K562 (cell line): Measurements from ENCODE around the gene BTBD1. TPM values are rescaled to one million over a fixed set of nuclear protein-coding genes. Genes with fewer than 3 reads are reported as not detected.

ENCODE experiments used
- CREM ChIP-seq: IDR thresholded peaks from 2 replicates; pipeline ENCODE4 v1.6.1; 2014; ENCODE audit warnings: antibody characterized with exemption, low read depth
- GABPA ChIP-seq: fragments of 200-800 bp; sonication (Bioruptor generic); conservative IDR thresholded peaks from 2 replicates; pipeline ENCODE4 v1.6.1; 2016; ENCODE audit warnings: low read depth, missing genetic modification characterization, missing compliant biosample characterization
- MBD2 ChIP-seq: sonication (generic); IDR thresholded peaks from 2 replicates; pipeline ENCODE4 v1.6.1; 2016; ENCODE audit warnings: low read depth, borderline replicate concordance
- MYNN ChIP-seq, 2 experiments: sonication (generic); formaldehyde crosslinking in 1 of 2; IDR thresholded peaks; 2 replicates each; pipeline versions ENCODE4 v1.5.0 to v1.6.1; 2016 to 2020; ENCODE audit warnings: antibody characterized with exemption in 1 of 2, missing genetic modification reagents in 1 of 2
- NFIX ChIP-seq: fragments of 250-450 bp; sonication (Bioruptor Pico); IDR thresholded peaks from 2 replicates; pipeline ENCODE4 v1.4.0; 2020; ENCODE audit warnings: low read depth, mild to moderate bottlenecking, moderate library complexity
- NRF1 ChIP-seq, 2 experiments: fragments of 450-650 bp; IDR thresholded peaks in 1 of 2; conservative IDR thresholded peaks in 1 of 2; 2 replicates each; pipeline ENCODE4 v1.6.1; 2014; ENCODE audit warnings: mild to moderate bottlenecking in 2 of 2
- RBM25 ChIP-seq: fragments of 200-400 bp; formaldehyde crosslinking; IDR thresholded peaks from 2 replicates; pipeline ENCODE4 v1.6.1; 2018; ENCODE audit warnings: low read length, low read depth, moderate library complexity; ENCODE audit not compliant: severe bottlenecking
- RHOXF2B ChIP-seq: fragments of 250-450 bp; sonication (Bioruptor Pico); conservative IDR thresholded peaks from 2 replicates; pipeline ENCODE4 v1.5.1; 2021
- SMARCA4 ChIP-seq: fragments of 450-650 bp; IDR thresholded peaks from 2 replicates; pipeline ENCODE4 v1.6.1; 2016
- SRSF3 ChIP-seq: fragments of 200-400 bp; formaldehyde crosslinking; IDR thresholded peaks from 2 replicates; pipeline ENCODE4 v1.6.1; 2016; ENCODE audit warnings: mild to moderate bottlenecking, low read length, moderate library complexity; ENCODE audit not compliant: insufficient read depth
- SRSF9 ChIP-seq: fragments of 200-400 bp; formaldehyde crosslinking; IDR thresholded peaks from 2 replicates; pipeline ENCODE4 v1.6.1; 2017; ENCODE audit warnings: low read depth, low read length, borderline replicate concordance
- TARDBP ChIP-seq: fragments of 450-650 bp; IDR thresholded peaks from 2 replicates; pipeline ENCODE4 v1.6.1; 2016
- ZNF133 ChIP-seq: fragments of 250-450 bp; sonication (Bioruptor Pico); IDR thresholded peaks from 2 replicates; pipeline ENCODE4 v1.4.0; 2020; ENCODE audit warnings: mild to moderate bottlenecking
- ZNF146 ChIP-seq: IDR thresholded peaks from one replicate; pipeline ENCODE4 v1.6.1; 2018; ENCODE audit warnings: missing compliant biosample characterization; ENCODE audit not compliant: unreplicated experiment
- ZNF75A ChIP-seq: fragments of 450-650 bp; formaldehyde crosslinking; IDR thresholded peaks from 2 replicates; pipeline ENCODE4 v1.4.0; 2020; ENCODE audit warnings: mild to moderate bottlenecking
- polyA plus RNA-seq, 8 experiments: library from polyadenylated mRNA; depleted of rRNA in 4 of 8; stranded (reverse) in 5 of 8; unstranded in 3 of 8; fragments of >200 nt; fragmentation: Nextera tagmentation in 2 of 8; fragmentation: Illumina TruSeq in 1 of 8; extraction: Ambion mirVana in 2 of 8; extraction: Trizol in 1 of 8; gene quantifications; 2 replicates each; pipeline versions ENCODE4 v1.2.1 to v1.2.3, GENCODE V29; 2011 to 2014; ENCODE audit warnings: inconsistent platforms in 1 of 8, missing spikeins in 1 of 8
- total RNA-seq, 7 experiments: library from RNA; depleted of rRNA in 6 of 7; stranded (reverse); fragments of >200 nt in 6 of 7; fragmentation: Illumina TruSeq in 2 of 7; extraction: Trizol in 2 of 7; gene quantifications; 2 replicates each; pipeline versions ENCODE4 v1.2.1 to v1.2.3, GENCODE V29; 2011 to 2021; ENCODE audit warnings: low replicate concordance in 1 of 7
- TF ChIP-seq, protein P1 (sequence below), 2 experiments: IDR thresholded peaks; 2 replicates each; pipeline ENCODE4 v1.6.1; 2012; ENCODE audit warnings: improper control_type of control experiment in 2 of 2, low read depth in 2 of 2, low read length in 2 of 2, borderline replicate concordance in 1 of 2
- TF ChIP-seq, protein P2 (sequence below): fragments of 450-650 bp; IDR thresholded peaks from 2 replicates; pipeline ENCODE4 v1.6.1; 2016
- TF ChIP-seq, protein P3 (sequence below): sonication (generic); formaldehyde crosslinking; IDR thresholded peaks from 2 replicates; pipeline ENCODE4 v1.8.0; 2022; ENCODE audit warnings: missing genetic modification reagents, mild to moderate bottlenecking, borderline replicate concordance
- TF ChIP-seq, protein P4 (sequence below): fragments of 450-650 bp; conservative IDR thresholded peaks from 2 replicates; pipeline ENCODE4 v1.6.1; 2016; ENCODE audit warnings: missing genetic modification characterization, low read depth, mild to moderate bottlenecking, missing compliant biosample characterization, moderate library complexity
- TF ChIP-seq, protein P5 (sequence below): fragments of 250-450 bp; sonication (Bioruptor Pico); IDR thresholded peaks from 2 replicates; pipeline ENCODE4 v1.8.0; 2021; ENCODE audit warnings: moderate library complexity, mild to moderate bottlenecking, inconsistent platforms

BTBD1 gene
- total and polyA plus RNA-seq, 9 of the 15 experiments (the other 6 are each of a cell fraction or from before 2014, with no cell fraction given): 19.4 to 106 (median 90.4) TPM

DNA sequence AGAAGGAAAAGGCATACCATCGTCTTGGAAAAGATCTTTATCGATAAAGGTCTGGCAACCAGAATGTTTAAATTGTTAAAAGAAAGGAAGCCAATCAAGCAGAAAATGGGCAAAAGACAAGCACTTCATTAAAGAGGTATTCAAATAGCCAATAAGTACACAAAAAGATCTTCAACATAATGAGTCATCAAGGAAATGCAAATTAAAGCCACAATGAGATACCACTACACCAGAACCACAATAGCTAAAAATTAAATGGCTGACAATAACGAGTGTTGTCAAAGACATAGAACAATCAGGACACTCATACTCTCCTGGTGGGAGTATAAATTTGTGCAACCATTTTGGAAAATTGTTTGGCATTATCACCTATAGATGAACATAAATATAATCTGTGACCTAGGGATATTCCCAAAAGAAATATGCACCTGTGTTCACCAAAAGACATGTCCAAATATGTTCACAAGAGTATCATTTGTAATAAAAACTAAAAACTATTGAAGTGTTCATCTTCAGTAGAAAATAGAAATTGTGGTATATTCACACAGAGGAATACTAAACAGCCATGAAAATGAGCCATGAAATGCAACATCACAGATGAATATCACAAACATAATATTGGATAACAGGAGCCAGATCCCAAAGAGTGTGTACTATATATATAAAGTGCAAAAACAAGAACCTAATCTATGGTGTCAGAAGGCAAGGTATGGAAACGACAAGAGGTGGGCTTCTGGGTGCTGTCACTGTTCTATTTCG is 14.4 kb upstream of the BTBD1 start (continued):
- TF ChIP-seq SRSF3 (no peak), SMARCA4 (peak; percentile 43; the same call in 1 of the 2 replicates), NFIX (CRISPR knock-in tag) (no peak), ZNF146 (CRISPR knock-in tag) (peak; percentile 70), MBD2 (no peak), TARDBP (no peak), GABPA (tag) (no peak), SRSF9 (no peak), RBM25 (no peak), NRF1 (conservative IDR thresholded peaks at IDR 0.05 in 1 of 2, IDR thresholded peaks at IDR 0.05 in 1 of 2) (no peak), CREM (no peak), RHOXF2B (CRISPR knock-in tag) (no peak), MYNN (IDR thresholded peaks at IDR 0.05) (no peak), MYNN (CRISPR knock-in tag; IDR thresholded peaks at IDR 0.05) (no peak), ZNF133 (CRISPR knock-in tag) (no peak), ZNF75A (no peak)
- TF ChIP-seq, protein P1, sequence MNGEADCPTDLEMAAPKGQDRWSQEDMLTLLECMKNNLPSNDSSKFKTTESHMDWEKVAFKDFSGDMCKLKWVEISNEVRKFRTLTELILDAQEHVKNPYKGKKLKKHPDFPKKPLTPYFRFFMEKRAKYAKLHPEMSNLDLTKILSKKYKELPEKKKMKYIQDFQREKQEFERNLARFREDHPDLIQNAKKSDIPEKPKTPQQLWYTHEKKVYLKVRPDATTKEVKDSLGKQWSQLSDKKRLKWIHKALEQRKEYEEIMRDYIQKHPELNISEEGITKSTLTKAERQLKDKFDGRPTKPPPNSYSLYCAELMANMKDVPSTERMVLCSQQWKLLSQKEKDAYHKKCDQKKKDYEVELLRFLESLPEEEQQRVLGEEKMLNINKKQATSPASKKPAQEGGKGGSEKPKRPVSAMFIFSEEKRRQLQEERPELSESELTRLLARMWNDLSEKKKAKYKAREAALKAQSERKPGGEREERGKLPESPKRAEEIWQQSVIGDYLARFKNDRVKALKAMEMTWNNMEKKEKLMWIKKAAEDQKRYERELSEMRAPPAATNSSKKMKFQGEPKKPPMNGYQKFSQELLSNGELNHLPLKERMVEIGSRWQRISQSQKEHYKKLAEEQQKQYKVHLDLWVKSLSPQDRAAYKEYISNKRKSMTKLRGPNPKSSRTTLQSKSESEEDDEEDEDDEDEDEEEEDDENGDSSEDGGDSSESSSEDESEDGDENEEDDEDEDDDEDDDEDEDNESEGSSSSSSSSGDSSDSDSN (IDR thresholded peaks at IDR 0.05; ENCODE audit: borderline replicate concordance in 1 of 2, low read depth in 2 of 2, low read length in 2 of 2): no peak
- TF ChIP-seq, protein P2, sequence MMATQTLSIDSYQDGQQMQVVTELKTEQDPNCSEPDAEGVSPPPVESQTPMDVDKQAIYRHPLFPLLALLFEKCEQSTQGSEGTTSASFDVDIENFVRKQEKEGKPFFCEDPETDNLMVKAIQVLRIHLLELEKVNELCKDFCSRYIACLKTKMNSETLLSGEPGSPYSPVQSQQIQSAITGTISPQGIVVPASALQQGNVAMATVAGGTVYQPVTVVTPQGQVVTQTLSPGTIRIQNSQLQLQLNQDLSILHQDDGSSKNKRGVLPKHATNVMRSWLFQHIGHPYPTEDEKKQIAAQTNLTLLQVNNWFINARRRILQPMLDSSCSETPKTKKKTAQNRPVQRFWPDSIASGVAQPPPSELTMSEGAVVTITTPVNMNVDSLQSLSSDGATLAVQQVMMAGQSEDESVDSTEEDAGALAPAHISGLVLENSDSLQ: peak; percentile 41; the same call in 1 of the 2 replicates
- TF ChIP-seq, protein P3, sequence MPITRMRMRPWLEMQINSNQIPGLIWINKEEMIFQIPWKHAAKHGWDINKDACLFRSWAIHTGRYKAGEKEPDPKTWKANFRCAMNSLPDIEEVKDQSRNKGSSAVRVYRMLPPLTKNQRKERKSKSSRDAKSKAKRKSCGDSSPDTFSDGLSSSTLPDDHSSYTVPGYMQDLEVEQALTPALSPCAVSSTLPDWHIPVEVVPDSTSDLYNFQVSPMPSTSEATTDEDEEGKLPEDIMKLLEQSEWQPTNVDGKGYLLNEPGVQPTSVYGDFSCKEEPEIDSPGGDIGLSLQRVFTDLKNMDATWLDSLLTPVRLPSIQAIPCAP: no peak
- TF ChIP-seq, protein P4, sequence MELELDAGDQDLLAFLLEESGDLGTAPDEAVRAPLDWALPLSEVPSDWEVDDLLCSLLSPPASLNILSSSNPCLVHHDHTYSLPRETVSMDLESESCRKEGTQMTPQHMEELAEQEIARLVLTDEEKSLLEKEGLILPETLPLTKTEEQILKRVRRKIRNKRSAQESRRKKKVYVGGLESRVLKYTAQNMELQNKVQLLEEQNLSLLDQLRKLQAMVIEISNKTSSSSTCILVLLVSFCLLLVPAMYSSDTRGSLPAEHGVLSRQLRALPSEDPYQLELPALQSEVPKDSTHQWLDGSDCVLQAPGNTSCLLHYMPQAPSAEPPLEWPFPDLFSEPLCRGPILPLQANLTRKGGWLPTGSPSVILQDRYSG (tag): no peak
- TF ChIP-seq, protein P5, sequence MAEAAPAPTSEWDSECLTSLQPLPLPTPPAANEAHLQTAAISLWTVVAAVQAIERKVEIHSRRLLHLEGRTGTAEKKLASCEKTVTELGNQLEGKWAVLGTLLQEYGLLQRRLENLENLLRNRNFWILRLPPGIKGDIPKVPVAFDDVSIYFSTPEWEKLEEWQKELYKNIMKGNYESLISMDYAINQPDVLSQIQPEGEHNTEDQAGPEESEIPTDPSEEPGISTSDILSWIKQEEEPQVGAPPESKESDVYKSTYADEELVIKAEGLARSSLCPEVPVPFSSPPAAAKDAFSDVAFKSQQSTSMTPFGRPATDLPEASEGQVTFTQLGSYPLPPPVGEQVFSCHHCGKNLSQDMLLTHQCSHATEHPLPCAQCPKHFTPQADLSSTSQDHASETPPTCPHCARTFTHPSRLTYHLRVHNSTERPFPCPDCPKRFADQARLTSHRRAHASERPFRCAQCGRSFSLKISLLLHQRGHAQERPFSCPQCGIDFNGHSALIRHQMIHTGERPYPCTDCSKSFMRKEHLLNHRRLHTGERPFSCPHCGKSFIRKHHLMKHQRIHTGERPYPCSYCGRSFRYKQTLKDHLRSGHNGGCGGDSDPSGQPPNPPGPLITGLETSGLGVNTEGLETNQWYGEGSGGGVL (CRISPR knock-in tag): no peak
